Suprapubic skin (tissue), 4 donors: Measurements from ENCODE around the gene UGT1A7. TPM values are rescaled to one million over a fixed set of nuclear protein-coding genes. Genes with fewer than 3 reads are reported as not detected.
"Not testable (repeated sequence)": the region's sequence is repeated elsewhere in the genome, so short reads cannot be mapped to it uniquely, and the experiment has no call there.

Source experiments
- DNase-seq, 2 donors: peaks; one replicate each; pipeline ENCODE4 v3.0.0-alpha.2; 2019; ENCODE audit warnings: low spot score in 2 of 2
- H3K27ac ChIP-seq: fragments of 200-600 bp; sonication (generic); one replicate; pipeline ENCODE4 v1.5.1; 2019
- H3K27me3 ChIP-seq: fragments of 200-600 bp; sonication (generic); one replicate; pipeline ENCODE4 v1.5.1; 2019
- H3K36me3 ChIP-seq: fragments of 200-600 bp; sonication (generic); one replicate; pipeline ENCODE4 v1.5.1; 2019
- H3K4me1 ChIP-seq: fragments of 200-600 bp; sonication (generic); one replicate; pipeline ENCODE4 v1.5.1; 2019
- H3K4me3 ChIP-seq: fragments of 200-600 bp; sonication (generic); one replicate; pipeline ENCODE4 v1.5.1; 2019; ENCODE audit warnings: mild to moderate bottlenecking
- H3K9me3 ChIP-seq: fragments of 200-600 bp; sonication (generic); one replicate; pipeline ENCODE4 v1.5.1; 2019
- EP300 ChIP-seq: sonication (generic); formaldehyde crosslinking; IDR thresholded peaks from one replicate; pipeline ENCODE4 v1.6.1; 2017; ENCODE audit warnings: antibody characterized with exemption
- POLR2A ChIP-seq, 2 donors: fragments of 450-650 bp; IDR thresholded peaks; one replicate each; pipeline ENCODE4 v1.6.1; 2017; ENCODE audit warnings: antibody characterized with exemption in 2 of 2, mild to moderate bottlenecking in 2 of 2, moderate library complexity in 2 of 2
- POLR2AphosphoS5 ChIP-seq, 3 donors: sonication (generic); formaldehyde crosslinking; IDR thresholded peaks; one replicate each; pipeline ENCODE4 v1.6.1; 2017; ENCODE audit warnings: antibody characterized with exemption in 3 of 3
- WGBS: methylation state at CpG from one replicate; pipeline ENCODE4 v1.1.5; 2018; 5-methylcytosine and 5-hydroxymethylcytosine counted together
- total RNA-seq, 4 donors: library from RNA; depleted of rRNA; stranded (reverse); fragments of >200 nt; gene quantifications; one replicate each; pipeline ENCODE4 v1.1.0, GENCODE V29; 2016
- TF ChIP-seq, protein P1 (sequence below), 2 donors: fragments of 200-600 bp in 1 of 2; fragments of 450-650 bp in 1 of 2; sonication (generic) in 1 of 2; IDR thresholded peaks; one replicate each; pipeline ENCODE4 v1.5.1; 2016 to 2019; ENCODE audit warnings: antibody characterized with exemption in 2 of 2, mild to moderate bottlenecking in 1 of 2, moderate library complexity in 1 of 2

Gene UGT1A7
- total RNA-seq, 4 donors from 2014 or later, result 1.3 to 8.0 (median 2.2) TPM

DNA sequence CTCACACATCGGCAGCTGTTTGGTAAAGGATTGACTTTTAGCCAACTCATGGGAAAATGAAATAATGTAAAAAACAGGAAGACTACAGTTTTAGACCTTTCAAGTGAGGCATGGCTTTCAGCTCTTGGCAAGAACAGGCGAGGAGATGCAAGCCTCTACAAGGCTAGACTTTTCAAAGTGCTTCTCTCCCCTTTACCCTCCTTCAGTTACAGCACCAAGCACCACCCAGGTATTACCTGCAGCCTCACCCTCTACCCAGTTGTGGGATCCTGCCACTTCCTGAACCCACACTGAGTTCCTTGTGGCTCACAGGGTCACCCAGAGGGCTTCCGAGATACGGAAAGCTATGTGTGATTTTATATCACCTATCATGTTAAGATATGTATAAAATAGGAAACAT, 30.7 kb upstream of the UGT1A7 start:
- no peaks in the 10 kb centered on the region for H3K36me3 ChIP-seq
- H3K4me3 ChIP-seq, result no peak overlapping the region
- no peak overlapping the region for H3K27ac ChIP-seq
- WGBS, result 58% methylated on average over 4 of the region's 4 CpGs
- peaks cover 2% of the 10 kb centered on the region for H3K9me3 ChIP-seq
- DNase-seq, result no peak
- peaks cover 3% of the 10 kb centered on the region for H3K27me3 ChIP-seq
- H3K4me1 ChIP-seq, result no peaks in the 10 kb centered on the region
- TF ChIP-seq EP300 (no peak), POLR2A (IDR thresholded peaks at IDR 0.05) (no peak), POLR2AphosphoS5 (IDR thresholded peaks at IDR 0.05) (no peak)
- TF ChIP-seq, protein P1, sequence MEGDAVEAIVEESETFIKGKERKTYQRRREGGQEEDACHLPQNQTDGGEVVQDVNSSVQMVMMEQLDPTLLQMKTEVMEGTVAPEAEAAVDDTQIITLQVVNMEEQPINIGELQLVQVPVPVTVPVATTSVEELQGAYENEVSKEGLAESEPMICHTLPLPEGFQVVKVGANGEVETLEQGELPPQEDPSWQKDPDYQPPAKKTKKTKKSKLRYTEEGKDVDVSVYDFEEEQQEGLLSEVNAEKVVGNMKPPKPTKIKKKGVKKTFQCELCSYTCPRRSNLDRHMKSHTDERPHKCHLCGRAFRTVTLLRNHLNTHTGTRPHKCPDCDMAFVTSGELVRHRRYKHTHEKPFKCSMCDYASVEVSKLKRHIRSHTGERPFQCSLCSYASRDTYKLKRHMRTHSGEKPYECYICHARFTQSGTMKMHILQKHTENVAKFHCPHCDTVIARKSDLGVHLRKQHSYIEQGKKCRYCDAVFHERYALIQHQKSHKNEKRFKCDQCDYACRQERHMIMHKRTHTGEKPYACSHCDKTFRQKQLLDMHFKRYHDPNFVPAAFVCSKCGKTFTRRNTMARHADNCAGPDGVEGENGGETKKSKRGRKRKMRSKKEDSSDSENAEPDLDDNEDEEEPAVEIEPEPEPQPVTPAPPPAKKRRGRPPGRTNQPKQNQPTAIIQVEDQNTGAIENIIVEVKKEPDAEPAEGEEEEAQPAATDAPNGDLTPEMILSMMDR (IDR thresholded peaks at IDR 0.05), result no peak

DNA sequence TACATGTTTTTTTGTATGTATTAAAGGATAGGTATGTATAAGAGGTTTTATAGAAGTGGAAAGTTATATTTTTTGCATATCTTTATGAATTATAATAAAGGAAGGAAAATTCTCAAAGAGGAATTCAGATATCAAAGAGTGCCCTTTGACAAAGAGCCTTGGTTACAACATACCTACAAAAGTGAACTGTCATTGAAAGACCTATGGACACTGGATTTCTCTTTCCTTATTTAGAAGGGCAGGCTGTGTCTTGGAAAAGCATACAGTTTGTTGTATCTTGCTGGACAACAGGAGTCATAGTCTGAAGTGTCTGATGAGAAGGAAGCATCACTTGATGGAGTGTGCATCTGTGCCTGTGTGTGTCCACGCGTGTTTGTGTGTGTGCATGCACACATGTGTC, 30.3 kb upstream of the UGT1A7 start:
- 91% methylated on average over 2 of the region's 2 CpGs for WGBS
- TF ChIP-seq, protein P1 (IDR thresholded peaks at IDR 0.05), result no peak
- no peak for TF ChIP-seq EP300
- no peak for TF ChIP-seq POLR2A (IDR thresholded peaks at IDR 0.05)
- TF ChIP-seq POLR2AphosphoS5 (IDR thresholded peaks at IDR 0.05), result no peak

DNA sequence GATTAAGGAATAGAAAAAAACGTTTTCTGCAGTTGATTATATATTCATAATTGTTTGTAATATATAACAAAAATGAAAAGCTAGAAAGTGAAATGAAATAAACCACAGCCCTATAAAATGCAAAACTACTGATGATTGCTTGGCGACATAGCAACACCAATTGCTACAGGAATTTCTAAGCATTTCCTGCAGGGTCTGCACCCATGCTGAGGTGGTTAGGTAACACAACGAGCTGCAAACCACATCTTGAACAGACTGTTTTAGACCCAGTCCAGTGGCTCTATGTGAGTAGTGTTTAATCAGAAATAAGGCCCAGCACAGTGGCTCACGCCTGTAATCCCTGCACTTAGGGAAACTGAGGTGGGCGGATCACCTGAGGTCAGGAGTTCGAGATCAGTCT, 27.2 kb upstream of the UGT1A7 start:
- TF ChIP-seq POLR2A (IDR thresholded peaks at IDR 0.05) (no peak), EP300 (no peak)
- WGBS, result 68% methylated on average over 6 of the region's 6 CpGs
- DNase-seq, result no peak

More for the DNA sequence above, 30.3 kb upstream of the UGT1A7 start:
- peaks cover 3% of the 10 kb centered on the region for H3K27me3 ChIP-seq
- no peaks in the 10 kb centered on the region for H3K36me3 ChIP-seq
- H3K9me3 ChIP-seq, result no peaks in the 10 kb centered on the region
- H3K27ac ChIP-seq, result no peak overlapping the region
- H3K4me3 ChIP-seq, result no peak overlapping the region
- H3K4me1 ChIP-seq, result no peaks in the 10 kb centered on the region
- DNase-seq, result no peak

GRCh38 chr2:233655043-233655442, 26.7 kb upstream of the UGT1A7 start:
- H3K9me3 ChIP-seq, result no peaks in the 10 kb centered on the region
- H3K4me3 ChIP-seq, result no peak overlapping the region
- H3K27ac ChIP-seq, result no peak overlapping the region
- no peaks in the 10 kb centered on the region for H3K4me1 ChIP-seq
- H3K27me3 ChIP-seq, result peaks cover 3% of the 10 kb centered on the region
- no peak for DNase-seq
- TF ChIP-seq, protein P1 (IDR thresholded peaks at IDR 0.05), result no peak
- TF ChIP-seq POLR2AphosphoS5 (IDR thresholded peaks at IDR 0.05), result no peak
- no peak for TF ChIP-seq POLR2A (IDR thresholded peaks at IDR 0.05)
- no peak for TF ChIP-seq EP300
- WGBS, result 64% methylated on average over 1 of the region's 1 CpG
- no peaks in the 10 kb centered on the region for H3K36me3 ChIP-seq

More for the DNA sequence above, 27.2 kb upstream of the UGT1A7 start:
- Histone ChIP-seq H3K4me3 (no peak overlapping the region), H3K27me3 (peaks cover 3% of the 10 kb centered on the region), H3K36me3 (no peaks in the 10 kb centered on the region), H3K9me3 (no peaks in the 10 kb centered on the region), H3K27ac (no peak overlapping the region), H3K4me1 (no peaks in the 10 kb centered on the region)

- WGBS, result 75% methylated on average over 3 of the region's 3 CpGs
- not testable (repeated sequence) for H3K36me3 ChIP-seq, H3K4me1 ChIP-seq, DNase-seq, H3K9me3 ChIP-seq, H3K27ac ChIP-seq, H3K27me3 ChIP-seq, H3K4me3 ChIP-seq
Observed at GRCh38 chr2:233655943-233656342, 25.8 kb upstream of the UGT1A7 start.

DNA sequence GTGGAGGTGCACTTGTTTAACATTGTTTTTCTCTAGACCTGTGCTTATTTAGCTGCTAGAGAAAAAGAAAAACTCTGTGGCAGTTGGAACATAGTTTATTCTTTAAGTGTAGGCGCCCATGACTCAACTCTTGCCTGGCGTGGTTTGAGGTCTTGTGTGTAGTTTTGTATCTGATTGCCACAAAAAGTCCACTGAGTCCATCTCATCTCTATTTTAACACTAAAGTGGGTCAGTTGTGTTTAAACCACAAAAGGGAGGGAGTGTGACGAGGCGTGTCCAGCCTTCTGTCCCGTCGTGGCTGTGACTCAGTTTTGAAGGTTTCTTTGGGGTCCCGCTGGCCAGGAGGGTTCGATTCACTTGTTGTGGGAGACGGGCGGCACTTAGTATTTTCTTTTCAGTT, 25.3 kb upstream of the UGT1A7 start:
- no peaks in the 10 kb centered on the region for H3K9me3 ChIP-seq
- peaks cover 5% of the 10 kb centered on the region for H3K27me3 ChIP-seq
- H3K27ac ChIP-seq, result no peak overlapping the region
- no peaks in the 10 kb centered on the region for H3K4me1 ChIP-seq
- H3K4me3 ChIP-seq, result no peak overlapping the region
- 79% methylated on average over 10 of the region's 10 CpGs for WGBS
- H3K36me3 ChIP-seq, result no peaks in the 10 kb centered on the region
- no peak for DNase-seq
- no peak for TF ChIP-seq POLR2A (IDR thresholded peaks at IDR 0.05)
- no peak for TF ChIP-seq POLR2AphosphoS5 (IDR thresholded peaks at IDR 0.05)
- TF ChIP-seq, protein P1 (IDR thresholded peaks at IDR 0.05), result no peak
- no peak for TF ChIP-seq EP300
